ENCODE data around the gene NPAS1.
A peak's percentile ranks its signal among the peaks of the same experiment; 100 is the strongest.
"Not testable (repeated sequence)": the region's sequence is repeated elsewhere in the genome, so short reads cannot be mapped to it uniquely, and the experiment has no call there.

The NPAS1 gene

DNA sequence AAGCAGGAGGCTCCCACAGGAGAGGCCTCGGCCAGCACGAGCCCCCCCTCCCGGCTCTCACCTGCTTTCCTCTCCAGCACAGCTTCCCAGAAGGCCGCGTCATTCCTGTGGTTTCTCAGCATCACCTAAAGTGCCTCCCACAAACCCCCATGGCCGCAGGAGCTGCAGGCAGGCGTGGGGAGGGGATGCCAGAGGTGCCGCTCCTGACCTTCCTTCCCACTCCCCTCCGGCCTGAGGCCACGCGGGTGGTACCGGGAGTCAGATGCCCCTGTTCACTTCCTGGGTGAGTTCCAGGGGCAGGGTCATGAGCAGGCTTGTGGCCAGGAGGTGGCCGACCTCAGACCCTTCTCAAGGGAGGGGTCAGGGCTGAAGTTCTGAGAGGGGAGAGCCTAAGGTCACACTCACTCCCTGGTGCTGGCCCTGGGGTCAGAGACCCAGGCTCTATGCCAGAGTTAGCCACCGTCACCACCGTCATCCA, 14.4 kb upstream of the NPAS1 start:
- intact Hi-C loops (cut with DNase I; ENCODE audit: low total_unique reads): no loop called here
- peaks cover 0 to 12% (median 6%) of the 10 kb centered on the region in 4 donors for H3K4me1 ChIP-seq
- no peak overlapping the region for H3K27ac ChIP-seq
- TF ChIP-seq, protein P1, sequence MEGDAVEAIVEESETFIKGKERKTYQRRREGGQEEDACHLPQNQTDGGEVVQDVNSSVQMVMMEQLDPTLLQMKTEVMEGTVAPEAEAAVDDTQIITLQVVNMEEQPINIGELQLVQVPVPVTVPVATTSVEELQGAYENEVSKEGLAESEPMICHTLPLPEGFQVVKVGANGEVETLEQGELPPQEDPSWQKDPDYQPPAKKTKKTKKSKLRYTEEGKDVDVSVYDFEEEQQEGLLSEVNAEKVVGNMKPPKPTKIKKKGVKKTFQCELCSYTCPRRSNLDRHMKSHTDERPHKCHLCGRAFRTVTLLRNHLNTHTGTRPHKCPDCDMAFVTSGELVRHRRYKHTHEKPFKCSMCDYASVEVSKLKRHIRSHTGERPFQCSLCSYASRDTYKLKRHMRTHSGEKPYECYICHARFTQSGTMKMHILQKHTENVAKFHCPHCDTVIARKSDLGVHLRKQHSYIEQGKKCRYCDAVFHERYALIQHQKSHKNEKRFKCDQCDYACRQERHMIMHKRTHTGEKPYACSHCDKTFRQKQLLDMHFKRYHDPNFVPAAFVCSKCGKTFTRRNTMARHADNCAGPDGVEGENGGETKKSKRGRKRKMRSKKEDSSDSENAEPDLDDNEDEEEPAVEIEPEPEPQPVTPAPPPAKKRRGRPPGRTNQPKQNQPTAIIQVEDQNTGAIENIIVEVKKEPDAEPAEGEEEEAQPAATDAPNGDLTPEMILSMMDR (IDR thresholded peaks at IDR 0.05): no peak
- H3K4me3 ChIP-seq: no peak overlapping the region
- H3K9me3 ChIP-seq: no peaks in the 10 kb centered on the region
- DNase-seq: no peak
- peaks cover 13 to 22% (median 19%) of the 10 kb centered on the region in 3 donors for H3K36me3 ChIP-seq
- H3K27me3 ChIP-seq: peaks cover 0 to 4% of the 10 kb centered on the region in 2 donors

DNA sequence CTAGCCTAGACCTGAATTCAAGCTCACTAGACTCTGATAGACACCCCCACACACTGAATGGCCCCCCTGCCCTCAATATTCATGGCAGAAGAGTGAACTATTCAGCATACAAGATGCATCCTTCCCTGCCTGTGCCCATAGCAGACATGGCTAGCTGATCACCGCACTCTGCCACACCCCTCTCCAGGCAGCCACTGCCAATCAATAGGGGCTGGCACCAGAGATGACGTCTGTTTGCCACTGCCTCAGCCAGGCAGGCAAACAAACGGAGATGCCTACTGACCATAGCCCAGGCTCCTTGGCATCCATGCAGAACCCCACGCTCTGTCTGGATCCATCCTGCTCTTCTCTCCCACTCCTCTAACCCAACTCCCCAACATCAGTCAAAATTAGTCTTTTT, 13.8 kb upstream of the NPAS1 start:
- no peak for DNase-seq
- intact Hi-C loops (cut with DNase I; ENCODE audit: low total_unique reads): no loop called here

DNA sequence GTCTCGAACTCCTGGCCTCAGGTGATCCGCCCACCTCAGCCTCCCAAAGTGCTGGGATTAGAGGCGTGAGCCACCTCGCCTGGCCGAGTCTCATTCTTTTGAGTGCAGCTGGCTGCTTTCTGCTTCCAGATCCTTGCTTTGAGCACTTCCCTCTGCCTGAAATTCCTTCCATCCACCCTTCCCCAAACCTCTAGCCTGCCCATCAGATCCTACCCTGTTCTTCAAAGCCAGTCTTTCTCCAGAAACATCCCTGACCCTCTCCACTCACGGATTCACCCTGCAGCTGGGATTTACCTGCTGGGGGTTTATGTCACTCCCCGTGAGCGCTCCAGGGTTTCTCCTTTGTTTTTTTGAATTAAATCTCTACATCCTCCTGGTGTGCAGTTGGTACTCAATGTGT, 13.1 kb upstream of the NPAS1 start:
- H3K36me3 ChIP-seq: peaks cover under 1 to 9% (median 6%) of the 10 kb centered on the region in 3 donors
- TF ChIP-seq, protein P1 (IDR thresholded peaks at IDR 0.05): no peak
- no peak overlapping the region for H3K27ac ChIP-seq
- peaks cover 0 to 12% (median 6%) of the 10 kb centered on the region in 4 donors for H3K4me1 ChIP-seq
- H3K27me3 ChIP-seq: peaks cover 0 to 6% of the 10 kb centered on the region in 2 donors
- intact Hi-C loops (cut with DNase I; ENCODE audit: low total_unique reads): no loop called here
- H3K4me3 ChIP-seq: no peak overlapping the region
- no peak for DNase-seq
- no peaks in the 10 kb centered on the region for H3K9me3 ChIP-seq

More for the DNA sequence above, 13.8 kb upstream of the NPAS1 start:
- Histone ChIP-seq H3K27me3 (peaks cover 0 to 4% of the 10 kb centered on the region in 2 donors), H3K4me1 (peaks cover 0 to 12% (median 6%) of the 10 kb centered on the region in 4 donors), H3K27ac (no peak overlapping the region), H3K36me3 (peaks cover 7 to 15% (median 12%) of the 10 kb centered on the region in 3 donors), H3K4me3 (no peak overlapping the region), H3K9me3 (no peaks in the 10 kb centered on the region)
- TF ChIP-seq, protein P1 (IDR thresholded peaks at IDR 0.05): no peak

DNA sequence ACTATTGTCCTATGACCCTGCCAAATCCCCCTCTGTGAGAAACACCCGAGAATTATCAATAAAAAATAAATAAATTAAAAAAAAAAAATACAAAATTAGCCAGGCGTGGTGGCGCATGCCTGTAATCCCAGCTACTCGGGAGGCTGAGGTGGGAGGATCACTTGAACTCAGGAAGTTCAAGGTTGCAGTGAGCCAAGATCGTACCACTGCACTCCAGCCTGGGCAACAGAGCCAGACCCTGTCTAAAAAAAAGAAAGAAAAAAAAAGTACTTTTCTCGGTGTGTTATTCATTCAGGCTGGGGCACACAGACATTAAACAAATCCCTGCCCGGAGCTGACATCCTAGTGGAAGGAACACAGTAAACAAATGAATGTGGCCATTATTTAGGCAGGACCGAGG, 9.1 kb upstream of the NPAS1 start:
- DNase-seq; H3K4me1 ChIP-seq; H3K9me3 ChIP-seq; H3K36me3 ChIP-seq; intact Hi-C loops (cut with DNase I; ENCODE audit: low total_unique reads); H3K27me3 ChIP-seq; H3K27ac ChIP-seq; H3K4me3 ChIP-seq: not testable (repeated sequence)

DNA sequence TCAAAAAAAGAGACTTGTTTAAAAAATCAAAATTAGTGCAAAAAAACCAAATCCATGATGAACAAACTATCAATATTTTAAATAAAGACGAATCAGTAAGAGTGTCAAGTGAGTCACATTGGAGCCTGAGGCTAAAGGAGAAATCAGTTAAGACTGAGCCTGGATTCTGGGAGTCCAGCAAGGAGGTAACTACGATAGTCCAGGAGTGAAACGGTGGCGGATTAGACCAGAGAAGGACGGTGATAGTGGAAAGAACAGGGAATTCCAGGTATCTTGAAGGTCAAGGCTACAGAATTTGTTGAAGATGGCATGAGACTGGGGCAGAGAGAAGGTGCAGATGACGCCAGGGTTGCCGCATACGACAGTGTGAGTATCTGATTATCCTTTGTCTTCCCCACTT, 7.0 kb upstream of the NPAS1 start:
- Histone ChIP-seq H3K36me3 (no peaks in the 10 kb centered on the region), H3K4me3 (no peak overlapping the region), H3K9me3 (no peaks in the 10 kb centered on the region), H3K4me1 (no peaks in the 10 kb centered on the region), H3K27me3 (peaks cover 0 to 6% of the 10 kb centered on the region in 2 donors), H3K27ac (no peak overlapping the region)
- TF ChIP-seq, protein P1 (IDR thresholded peaks at IDR 0.05): no peak
- intact Hi-C loops (cut with DNase I; ENCODE audit: low total_unique reads): no loop called here
- no peak for DNase-seq

DNA sequence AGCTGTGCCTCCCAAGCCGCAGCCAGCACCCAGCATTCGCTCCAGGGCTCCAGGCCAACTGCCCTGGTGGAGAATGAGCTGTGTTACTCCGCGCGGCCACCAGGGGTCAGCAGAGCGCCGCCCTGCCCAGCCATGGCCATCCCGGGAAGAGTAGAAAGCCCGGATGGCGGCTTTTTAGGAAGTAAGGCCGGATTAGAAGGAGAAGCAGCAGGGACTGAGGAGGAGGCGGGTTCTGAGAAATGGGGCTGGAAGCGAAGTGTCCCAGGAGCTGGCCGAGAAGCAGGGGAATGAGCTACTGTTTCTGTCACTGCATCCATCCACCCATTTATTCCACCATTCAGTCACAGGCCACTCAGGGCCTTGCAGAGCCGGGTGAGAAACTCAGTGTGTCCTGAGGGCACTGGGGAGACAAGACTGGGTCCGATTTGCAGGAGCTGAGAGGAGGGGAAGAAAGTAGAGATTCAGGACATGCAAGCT, 6.6 kb upstream of the NPAS1 start:
- H3K27ac ChIP-seq: no peak overlapping the region
- DNase-seq: peak; percentile 71 to 87
- no peaks in the 10 kb centered on the region for H3K9me3 ChIP-seq
- no peaks in the 10 kb centered on the region for H3K4me1 ChIP-seq
- H3K4me3 ChIP-seq: no peak overlapping the region
- H3K36me3 ChIP-seq: no peaks in the 10 kb centered on the region
- H3K27me3 ChIP-seq: peaks cover 0 to 6% of the 10 kb centered on the region in 2 donors
- intact Hi-C loops (cut with DNase I; ENCODE audit: low total_unique reads): no loop called here
- TF ChIP-seq, protein P1 (IDR thresholded peaks at IDR 0.05): peak; percentile 95 to 99

All from tibial artery (tissue), 4 donors.